IMR-90 (cell line): ENCODE results near the gene INPP4A. TPM values are rescaled to one million over a fixed set of nuclear protein-coding genes. Genes with fewer than 3 reads are reported as not detected.

Experiments
- ATAC-seq: fragments of 200-7000 bp; cut with Tn5 transposase; 2 replicates; pipeline ENCODE4 v1.9.1; 2020; ENCODE audit warnings: low read depth, mild to moderate bottlenecking, moderate library complexity
- BruUV-seq: library from RNA; stranded (reverse); fragments of 400-500 nt; replicated peaks from 2 replicates; lab custom pipeline; 2021; lab: Mats Ljungman, UMichigan
- CTCF ChIA-PET: fragments of 300-600 bp; formaldehyde crosslinking; extraction: SDS; loops from one replicate; lab custom pipeline; 2021; ENCODE audit warnings: antibody characterized with exemption; lab: Yijun Ruan, JAX
- POLR2A ChIA-PET: fragments of 300-600 bp; sonication (Branson Sonifier 250); formaldehyde crosslinking; loops from one replicate; lab custom pipeline; 2022; ENCODE audit warnings: antibody characterized with exemption; ENCODE audit not compliant: unreplicated experiment; lab: Charles Lee
- DNase-seq: peaks from one replicate; pipeline ENCODE4 v3.0.0; 2013
- H2AFZ ChIP-seq: replicated peaks from 2 replicates; pipeline ENCODE3; 2013; ENCODE audit warnings: low read length, mild to moderate bottlenecking; ENCODE audit not compliant: poor library complexity
- H2AK5ac ChIP-seq: 2 replicates; pipeline ENCODE4 v1.6.1; 2013; ENCODE audit warnings: low read depth, low read length, inconsistent platforms
- H2AK9ac ChIP-seq: replicated peaks from 2 replicates; pipeline ENCODE3; 2013; ENCODE audit warnings: mild to moderate bottlenecking, low read depth, low read length, moderate library complexity; ENCODE audit not compliant: poor library complexity
- H2BK120ac ChIP-seq: 2 replicates; pipeline ENCODE4 v1.6.1; 2013; ENCODE audit warnings: low read depth, low read length, inconsistent platforms
- H2BK15ac ChIP-seq: 3 replicates; pipeline ENCODE4 v1.6.1; 2013; ENCODE audit warnings: low read depth, low read length, inconsistent platforms
- H2BK20ac ChIP-seq: 2 replicates; pipeline ENCODE4 v1.6.1; 2013; ENCODE audit warnings: low read depth, mild to moderate bottlenecking, inconsistent platforms, low read length, moderate library complexity
- H2BK5ac ChIP-seq: 2 replicates; pipeline ENCODE4 v1.6.1; 2013; ENCODE audit warnings: mild to moderate bottlenecking, low read depth, low read length, inconsistent platforms; ENCODE audit not compliant: poor library complexity, severe bottlenecking
- H3K14ac ChIP-seq: replicated peaks from 2 replicates; pipeline ENCODE4 v1.6.1; 2013; ENCODE audit warnings: low read depth, low read length, inconsistent platforms
- H3K18ac ChIP-seq: 2 replicates; pipeline ENCODE4 v1.6.1; 2013; ENCODE audit warnings: low read depth, low read length, control low read depth
- H3K23ac ChIP-seq: 2 replicates; pipeline ENCODE4 v1.6.1; 2013; ENCODE audit warnings: low read depth, low read length, inconsistent platforms
- H3K27ac ChIP-seq: 2 replicates; pipeline ENCODE4 v1.5.1; 2013; ENCODE audit warnings: mild to moderate bottlenecking, control low read depth, low read length; ENCODE audit not compliant: insufficient read depth
- H3K27me3 ChIP-seq: 2 replicates; pipeline ENCODE4 v1.6.1; 2013; ENCODE audit warnings: low read length; ENCODE audit not compliant: control insufficient read depth, insufficient read depth
- H3K36me3 ChIP-seq: 2 replicates; pipeline ENCODE4 v1.6.1; 2013; ENCODE audit warnings: low read length, mixed read lengths; ENCODE audit not compliant: control insufficient read depth, insufficient read depth
- H3K4ac ChIP-seq: 2 replicates; pipeline ENCODE4 v1.6.1; 2013; ENCODE audit warnings: low read depth, low read length, inconsistent platforms
- H3K4me1 ChIP-seq: 2 replicates; pipeline ENCODE4 v1.6.1; 2013; ENCODE audit warnings: low read length, mixed read lengths; ENCODE audit not compliant: control insufficient read depth, insufficient read depth
- H3K4me2 ChIP-seq: 2 replicates; pipeline ENCODE4 v1.6.1; 2013; ENCODE audit warnings: low read depth, mild to moderate bottlenecking, control low read depth, low read length, moderate library complexity
- H3K4me3 ChIP-seq: 2 replicates; pipeline ENCODE4 v1.5.1; 2013; ENCODE audit warnings: low read depth, mild to moderate bottlenecking, control low read depth, low read length, moderate library complexity; ENCODE audit not compliant: insufficient read depth
- H3K56ac ChIP-seq: 2 replicates; pipeline ENCODE4 v1.6.1; 2013; ENCODE audit warnings: low read length, inconsistent platforms; ENCODE audit not compliant: insufficient read depth; ENCODE audit errors: extremely low read depth
- H3K79me1 ChIP-seq, 2 experiments: 2 replicates each; pipeline ENCODE4 v1.6.1; 2013; ENCODE audit warnings: low read length in 2 of 2, inconsistent platforms in 1 of 2, low read depth in 1 of 2
- H3K9ac ChIP-seq: 2 replicates; pipeline ENCODE4 v1.6.1; 2013; ENCODE audit warnings: low read depth, low read length, control low read depth
- H3K9me1 ChIP-seq: 2 replicates; pipeline ENCODE4 v1.6.1; 2013; ENCODE audit warnings: low read length, inconsistent platforms; ENCODE audit not compliant: insufficient read depth
- H3K9me3 ChIP-seq: 2 replicates; pipeline ENCODE4 v1.6.1; 2013; ENCODE audit warnings: low read length; ENCODE audit not compliant: control insufficient read depth, insufficient read depth
- H4K20me1 ChIP-seq: 2 replicates; pipeline ENCODE4 v1.6.1; 2013; ENCODE audit warnings: low read length, inconsistent platforms; ENCODE audit not compliant: insufficient read depth
- H4K5ac ChIP-seq: 2 replicates; pipeline ENCODE4 v1.6.1; 2013; ENCODE audit warnings: mild to moderate bottlenecking, low read depth, low read length, control low read depth
- H4K8ac ChIP-seq, 2 experiments: 2 replicates each; pipeline ENCODE4 v1.6.1; 2013; ENCODE audit warnings: low read depth in 2 of 2, low read length in 2 of 2, control low read depth in 1 of 2, inconsistent platforms in 1 of 2
- H4K91ac ChIP-seq: 2 replicates; pipeline ENCODE4 v1.6.1; 2013; ENCODE audit warnings: low read depth, low read length, inconsistent platforms; ENCODE audit not compliant: insufficient read depth
- FOS ChIP-seq: fragments of 150-350 bp; IDR thresholded peaks from 2 replicates; pipeline ENCODE4 v1.6.1; 2016; ENCODE audit warnings: low read depth, low read length
- RFX5 ChIP-seq: IDR thresholded peaks from 2 replicates; pipeline ENCODE4 v1.8.0; 2012; ENCODE audit warnings: low read depth, mild to moderate bottlenecking, low read length, moderate library complexity
- WGBS, 2 experiments: methylation state at CpG; one replicate each; pipeline versions ENCODE4 v1.1.5 to v1.1.7; 2013; ENCODE audit warnings: missing lambda C conversion rate in 2 of 2; ENCODE audit not compliant: insufficient read length in 1 of 2; ENCODE audit errors: extremely low coverage in 2 of 2; 5-methylcytosine and 5-hydroxymethylcytosine counted together
- dilution Hi-C: fragments of 300-500 bp; cut with HindIII; formaldehyde crosslinking; loops from one replicate; pipeline ENCODE4 v1.14.3; 2018; ENCODE audit warnings: low sequenced_read_pairs; ENCODE audit not compliant: unreplicated experiment
- in situ Hi-C: fragments of 300-500 bp; cut with MboI; formaldehyde crosslinking; loops from 3 replicates; pipeline ENCODE4 v1.14.3; 2019; ENCODE audit warnings: low sequenced_read_pairs, inconsistent platforms, mixed read lengths
- intact Hi-C: fragments of 100-400 bp; cut with micrococcal nuclease; formaldehyde crosslinking; loops from 2 replicates; pipeline ENCODE4 v1.10.0; 2022
- polyA plus RNA-seq, 3 experiments: library from polyadenylated mRNA; depleted of rRNA; stranded (reverse); fragments of >200 nt; gene quantifications; 2 replicates each; pipeline ENCODE4 v1.2.3, GENCODE V29; 2012; ENCODE audit warnings: low replicate concordance in 1 of 3
- total RNA-seq: library from RNA; depleted of rRNA; stranded (reverse); fragments of >200 nt; gene quantifications from 2 replicates; pipeline ENCODE4 v1.2.3, GENCODE V29; 2012

The INPP4A gene
- total and polyA plus RNA-seq, 2 of the 4 experiments (the other 2 are of a cell fraction), result 14.5 to 27.1 TPM

GRCh38 chr2:98604547-98604946 lies 159.9 kb downstream of the INPP4A start:
- Histone ChIP-seq H2AFZ (no peak overlapping the region), H3K4me2 (no peak overlapping the region), H3K4me3 (no peak overlapping the region), H3K9me3 (no peaks in the 10 kb centered on the region), H3K36me3 (peaks cover 11% of the 10 kb centered on the region), H4K91ac (no peak overlapping the region), H3K14ac (no peak overlapping the region), H3K56ac (no peak overlapping the region), H3K27me3 (no peaks in the 10 kb centered on the region), H2AK9ac (no peak overlapping the region), H3K23ac (no peak overlapping the region), H2BK120ac (no peak overlapping the region), H3K27ac (no peak overlapping the region), H2BK5ac (no peak overlapping the region), H4K5ac (no peak overlapping the region), H3K4ac (no peak overlapping the region), H2AK5ac (no peak overlapping the region), H3K9ac (no peak overlapping the region), H4K8ac (no peak overlapping the region), H2BK15ac (no peak overlapping the region), H2BK20ac (no peak overlapping the region), H4K20me1 (peaks cover 8% of the 10 kb centered on the region; the same call in 1 of the 2 replicates), H3K79me1 (peaks cover 36 to 52% of the 10 kb centered on the region in 2 experiments), H3K9me1 (peaks cover 3% of the 10 kb centered on the region; the same call in 1 of the 2 replicates), H3K18ac (no peak overlapping the region), H3K4me1 (peaks cover 7% of the 10 kb centered on the region)
- DNase-seq (no peak), ATAC-seq (no peak)
- 100% methylated on average over 1 of the region's 2 CpGs; no CpG with 5 or more reads in 1 of the 2 experiments for WGBS, 2 experiments
- TF ChIP-seq FOS (no peak), RFX5 (no peak)
- POLR2A ChIA-PET, result no interaction called here
- dilution Hi-C loops (no loop called here), intact Hi-C loops (loop anchor here (10.0 kb wide), 1 partner anchor 160 kb away; the partner anchor contains the start of gene INPP4A), in situ Hi-C loops (loop anchor here (5.0 kb wide), 1 partner anchor 197 kb away; no protein-coding TSS in a partner anchor)
- CTCF ChIA-PET, result no interaction called here
- BruUV-seq, result no TSS peak
